ENCODE results near the gene OR2AT4. TPM values are rescaled to one million over a fixed set of nuclear protein-coding genes. Genes with fewer than 3 reads are reported as not detected.

OR2AT4 gene
- total RNA-seq, 1 experiment from 2014 or later = not detected

Other genes starting within 250 kb of the OR2AT4 start
- gene XRRA1, start 147.8 kb downstream of the OR2AT4 start, total RNA-seq (2014; rRNA removed; shearing (Covaris generic)) = 5.2 TPM in 2 replicates
- 24.5 and 47.7 TPM in 2 replicates for gene SPCS2, start 147.6 kb downstream of the OR2AT4 start, total RNA-seq (2014; rRNA removed; shearing (Covaris generic))
- gene NEU3, start 107.9 kb downstream of the OR2AT4 start, total RNA-seq (2014; rRNA removed; shearing (Covaris generic)) = 7.7 and 9.5 TPM in 2 replicates
- gene SLCO2B1, start 54.2 kb upstream of the OR2AT4 start, total RNA-seq (2014; rRNA removed; shearing (Covaris generic)) = 3.0 TPM in 1 of 2 replicates, not detected in the other
- gene TPBGL, start 143.9 kb upstream of the OR2AT4 start, total RNA-seq (2014; rRNA removed; shearing (Covaris generic)) = not detected in 2 replicates

Data from H4 (cell line).